H1 (cell line): ENCODE measurements around the gene SMARCE1.

ENCODE experiments used
- CHD7 ChIP-seq: fragments of 300-600 bp; sonication (generic); IDR thresholded peaks from 2 replicates; pipeline ENCODE4 v1.7.1; 2012; ENCODE audit warnings: low read length, moderate library complexity, mild to moderate bottlenecking, inconsistent platforms; ENCODE audit not compliant: insufficient replicate concordance
- CTCF ChIP-seq, 3 experiments: IDR thresholded peaks; 1 replicate in 2 of 3; 2 replicates in 1 of 3; pipeline versions ENCODE4 v1.5.1 to v1.6.1; 2011; ENCODE audit warnings: low read length in 3 of 3, mild to moderate bottlenecking in 3 of 3, inconsistent platforms in 2 of 3, low read depth in 1 of 3, moderate library complexity in 1 of 3; ENCODE audit not compliant: insufficient read depth in 1 of 3; ENCODE audit errors: control extremely low read depth in 1 of 3
- EGR1 ChIP-seq: IDR thresholded peaks from 2 replicates; pipeline ENCODE4 v1.6.1; 2011; ENCODE audit warnings: low read depth, low read length, borderline replicate concordance
- EP300 ChIP-seq, 2 experiments: IDR thresholded peaks; 1 replicate in 1 of 2; 2 replicates in 1 of 2; pipeline ENCODE4 v1.6.1; 2011 to 2012; ENCODE audit warnings: low read depth in 2 of 2, low read length in 2 of 2, mild to moderate bottlenecking in 2 of 2, borderline replicate concordance in 1 of 2, inconsistent platforms in 1 of 2, moderate library complexity in 1 of 2
- GABPA ChIP-seq: IDR thresholded peaks from 2 replicates; pipeline ENCODE4 v1.6.1; 2011; ENCODE audit warnings: mild to moderate bottlenecking, low read length, moderate library complexity, borderline replicate concordance; ENCODE audit not compliant: insufficient read depth
- MAFK ChIP-seq: IDR thresholded peaks from 2 replicates; pipeline ENCODE4 v1.6.1; 2012; ENCODE audit warnings: low read depth, mild to moderate bottlenecking, improper control_type of control experiment, low read length
- POLR2A ChIP-seq, 2 experiments: IDR thresholded peaks; 1 replicate in 1 of 2; 2 replicates in 1 of 2; pipeline ENCODE4 v1.6.1; 2011; ENCODE audit warnings: low read depth in 2 of 2, low read length in 2 of 2, mild to moderate bottlenecking in 2 of 2; ENCODE audit errors: control extremely low read depth in 1 of 2
- POLR2AphosphoS5 ChIP-seq: IDR thresholded peaks from 2 replicates; pipeline ENCODE4 v1.6.1; 2011; ENCODE audit warnings: low read depth, low read length
- RAD21 ChIP-seq, 2 experiments: IDR thresholded peaks in 1 of 2; conservative IDR thresholded peaks in 1 of 2; 2 replicates each; pipeline ENCODE4 v1.6.1; 2011; ENCODE audit warnings: low read depth in 2 of 2, low read length in 2 of 2, improper control_type of control experiment in 1 of 2, inconsistent platforms in 1 of 2, mild to moderate bottlenecking in 1 of 2, moderate library complexity in 1 of 2

- TF ChIP-seq POLR2AphosphoS5 (no peak), POLR2A (IDR thresholded peaks at IDR 0.05; ENCODE audit: control extremely low read depth in 1 of 2, low read depth in 2 of 2, low read length in 2 of 2) (no peak), CTCF (IDR thresholded peaks at IDR 0.05; ENCODE audit: control extremely low read depth in 1 of 3, insufficient read depth in 1 of 3, low read depth in 1 of 3, low read length in 3 of 3) (no peak), EP300 (IDR thresholded peaks at IDR 0.05; ENCODE audit: borderline replicate concordance in 1 of 2, low read depth in 2 of 2, low read length in 2 of 2) (no peak), CHD7 (no peak), EGR1 (no peak), RAD21 (IDR thresholded peaks at IDR 0.05 in 1 of 2, conservative IDR thresholded peaks at IDR 0.05 in 1 of 2; ENCODE audit: low read depth in 2 of 2, low read length in 2 of 2) (no peak), GABPA (no peak), MAFK (no peak)
These were observed 47.0 kb upstream of the SMARCE1 start for GRCh38 chr17:40694584-40694983.
